ENCODE results near the gene SUOX.
"Not testable (repeated sequence)": the region's sequence is repeated elsewhere in the genome, so short reads cannot be mapped to it uniquely, and the experiment has no call there.

Gene SUOX

DNA sequence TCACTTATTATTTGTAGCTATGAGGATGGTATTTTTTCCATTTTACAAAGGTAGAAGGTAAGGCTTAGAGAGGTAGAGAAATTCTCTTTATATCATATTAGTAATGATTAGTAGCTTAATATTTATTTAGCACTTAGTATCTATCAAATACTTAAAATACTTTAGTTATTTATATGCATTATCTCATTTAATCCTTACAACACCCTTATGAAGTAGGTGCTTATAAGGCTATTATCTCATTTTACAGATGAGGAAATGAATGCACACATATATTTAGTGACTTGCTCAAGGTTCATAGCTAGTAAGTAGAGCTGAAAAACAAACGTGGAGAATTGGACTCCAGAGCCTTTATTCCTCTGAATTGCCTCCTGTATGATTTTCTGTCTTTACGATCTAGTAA lies 12.2 kb upstream of the SUOX start:
- no peak for DNase-seq

DNA sequence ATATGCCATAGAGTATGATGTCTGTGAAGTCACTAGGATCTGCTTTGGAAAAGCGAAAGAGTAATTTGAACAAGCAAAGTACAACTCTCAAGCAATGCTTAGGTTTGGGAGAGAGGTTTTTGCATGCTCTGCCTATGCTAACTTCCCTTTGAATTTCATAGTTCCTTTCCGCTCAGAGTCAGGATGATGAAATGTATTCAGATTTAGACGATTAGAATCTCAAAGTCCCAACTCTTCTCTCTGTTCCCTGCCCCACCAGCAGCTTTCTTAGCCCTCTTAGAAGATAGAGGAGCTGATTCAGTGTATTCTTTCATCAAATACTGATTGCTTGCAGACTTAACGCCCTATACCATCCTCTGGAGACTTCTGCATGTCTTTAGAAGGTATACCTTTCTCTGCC lies 11.7 kb upstream of the SUOX start:
- DNase-seq, result no peak

DNA sequence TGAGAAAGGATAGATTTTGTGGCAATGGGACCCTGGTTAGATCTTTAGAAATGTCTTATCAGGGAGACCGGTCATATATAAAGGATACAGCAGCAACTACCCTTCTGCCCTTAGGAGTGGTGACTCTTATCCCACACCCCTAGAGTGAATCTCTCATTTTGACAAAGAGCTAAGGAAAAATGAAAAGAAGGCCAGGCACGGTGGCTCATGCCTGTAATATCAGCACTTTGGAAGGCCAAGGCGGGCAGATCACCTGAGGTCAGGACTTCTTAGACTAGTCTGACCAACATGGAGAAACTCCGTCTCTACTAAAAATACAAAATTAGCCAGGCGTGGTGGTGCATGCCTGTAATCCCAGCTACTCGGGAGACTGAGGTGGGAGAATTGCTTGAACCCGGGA lies 11.1 kb upstream of the SUOX start:
- not testable (repeated sequence) for DNase-seq

DNA sequence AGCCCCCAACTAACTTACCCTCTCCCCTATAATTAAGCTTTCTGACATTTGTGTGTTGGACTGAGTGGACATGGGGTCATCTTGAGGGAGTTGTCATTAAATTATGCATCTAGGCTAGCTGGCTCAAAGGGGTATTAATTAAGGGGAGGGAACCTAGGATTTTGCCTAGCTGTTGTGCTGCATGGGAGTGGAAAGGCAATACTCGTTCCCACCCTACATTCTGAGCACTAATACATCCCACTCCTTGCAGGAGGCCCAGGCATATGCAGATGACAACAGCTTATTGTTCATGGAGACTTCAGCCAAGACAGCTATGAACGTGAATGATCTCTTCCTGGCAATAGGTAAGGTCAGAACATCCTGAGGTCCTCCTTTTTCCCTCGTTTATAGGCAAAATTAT lies 6.0 kb upstream of the SUOX start:
- no peak for DNase-seq

DNA sequence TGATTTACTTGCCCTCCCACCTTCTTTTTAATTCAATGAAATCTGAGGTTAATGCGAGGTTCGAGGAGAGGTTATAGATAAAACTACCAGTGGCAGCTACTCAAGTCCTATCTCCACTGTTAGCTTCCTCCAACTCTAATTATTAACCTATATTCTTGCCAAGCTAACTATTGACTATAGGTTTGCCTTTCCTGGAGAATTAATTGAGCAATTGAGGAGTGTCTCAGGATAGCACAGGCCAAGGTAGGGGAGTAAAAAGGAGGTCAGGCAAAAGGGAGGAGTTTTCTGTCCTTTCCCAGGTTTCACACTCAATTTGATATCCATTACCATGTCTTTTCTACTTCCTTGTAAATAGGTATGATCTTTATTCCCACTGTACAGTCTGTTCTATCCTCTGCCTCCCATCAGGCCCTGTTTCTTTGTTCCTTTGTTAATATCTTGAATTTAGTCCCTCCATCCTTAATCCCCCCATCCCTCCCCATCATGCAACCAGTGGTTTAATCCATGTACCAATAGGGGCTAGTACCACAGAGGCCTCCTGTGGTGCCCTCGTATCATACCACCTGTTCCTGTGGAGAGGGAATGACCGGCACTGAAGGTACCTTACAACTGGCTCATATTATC lies 3.7 kb upstream of the SUOX start:
- DNase-seq, result no peak

DNA sequence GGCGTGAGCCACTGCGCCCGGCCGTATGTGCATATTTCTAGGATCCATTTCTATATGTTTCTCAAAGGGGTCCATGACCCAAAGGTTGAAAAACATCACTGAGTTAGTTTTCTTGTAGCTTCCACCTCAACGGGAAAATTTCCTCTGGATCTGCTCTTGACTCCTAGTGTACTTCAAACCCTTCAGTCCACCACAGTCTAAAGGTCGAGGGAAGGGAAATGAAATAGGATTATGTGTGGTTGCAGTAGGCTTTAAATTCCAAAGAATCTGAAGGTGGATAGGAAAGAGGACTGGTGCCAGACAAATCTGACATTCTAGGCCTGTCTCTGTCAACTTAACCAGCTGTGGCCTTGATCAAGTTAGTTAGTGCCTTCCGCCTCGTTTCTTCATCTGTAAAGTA lies 1.7 kb upstream of the SUOX start:
- no peak for DNase-seq

DNA sequence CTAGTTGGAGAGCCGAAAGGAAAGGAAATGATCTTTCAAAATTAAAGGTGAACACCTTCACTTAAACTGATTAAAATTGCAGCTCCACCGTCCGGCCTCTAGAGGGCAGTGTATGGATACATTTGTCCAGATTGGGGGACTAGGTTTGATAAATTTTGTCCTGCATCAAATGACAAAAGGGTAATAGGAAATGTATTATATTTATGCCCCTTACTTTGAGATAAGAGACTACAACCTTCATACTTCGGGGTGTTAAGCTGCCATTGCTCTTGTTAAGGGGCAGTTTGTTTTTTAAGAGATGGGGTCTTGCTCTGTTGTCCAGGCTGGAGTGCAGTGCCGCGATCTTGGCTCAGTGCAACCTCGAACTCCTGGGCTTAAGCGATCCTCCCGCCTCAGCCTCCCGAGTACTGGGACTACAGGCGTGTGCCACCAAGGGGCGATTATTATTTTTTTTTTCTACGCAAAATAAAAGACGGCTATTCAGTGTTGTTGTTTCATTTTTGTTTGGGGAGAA lies 818 bp upstream of the SUOX start:
- DNase-seq, result peak; percentile 10

DNA sequence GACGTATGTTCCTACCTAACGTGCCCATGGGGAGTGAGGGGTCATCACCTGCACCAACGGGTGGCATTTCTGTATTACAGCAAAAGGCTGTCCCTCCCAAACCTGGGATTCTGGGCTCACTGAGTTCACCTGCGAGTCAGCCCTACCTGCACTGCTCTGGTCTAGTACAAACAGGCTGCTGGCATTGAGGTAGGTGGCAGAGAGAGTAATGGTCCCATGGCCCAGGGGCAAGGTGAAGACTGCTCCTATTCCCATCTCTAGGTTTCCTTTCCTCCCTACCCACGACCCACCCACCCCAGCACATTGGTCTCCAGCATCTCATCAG lies 421 bp downstream of the SUOX start:
- DNase-seq, result no peak

DNA sequence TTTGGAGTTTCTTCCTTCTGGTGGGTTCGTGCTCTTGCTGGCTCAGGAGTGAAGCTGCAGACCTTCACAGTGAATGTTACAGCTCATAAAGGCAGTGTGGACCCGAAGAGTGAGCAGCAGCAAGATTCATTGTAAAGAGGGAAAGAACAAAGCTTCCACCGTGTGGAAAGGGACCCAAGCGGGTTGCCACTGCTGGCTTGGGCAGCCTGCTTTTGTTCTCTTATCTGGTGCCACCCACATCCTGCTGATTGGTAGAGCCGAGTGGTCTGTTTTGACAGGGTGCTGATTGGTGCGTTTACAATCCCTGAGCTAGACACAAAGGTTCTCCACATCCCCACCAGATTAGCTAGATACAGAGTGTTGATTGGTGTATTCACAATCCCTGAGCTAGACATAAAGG lies 2.4 kb downstream of the SUOX start:
- DNase-seq, result not testable (repeated sequence)

DNA sequence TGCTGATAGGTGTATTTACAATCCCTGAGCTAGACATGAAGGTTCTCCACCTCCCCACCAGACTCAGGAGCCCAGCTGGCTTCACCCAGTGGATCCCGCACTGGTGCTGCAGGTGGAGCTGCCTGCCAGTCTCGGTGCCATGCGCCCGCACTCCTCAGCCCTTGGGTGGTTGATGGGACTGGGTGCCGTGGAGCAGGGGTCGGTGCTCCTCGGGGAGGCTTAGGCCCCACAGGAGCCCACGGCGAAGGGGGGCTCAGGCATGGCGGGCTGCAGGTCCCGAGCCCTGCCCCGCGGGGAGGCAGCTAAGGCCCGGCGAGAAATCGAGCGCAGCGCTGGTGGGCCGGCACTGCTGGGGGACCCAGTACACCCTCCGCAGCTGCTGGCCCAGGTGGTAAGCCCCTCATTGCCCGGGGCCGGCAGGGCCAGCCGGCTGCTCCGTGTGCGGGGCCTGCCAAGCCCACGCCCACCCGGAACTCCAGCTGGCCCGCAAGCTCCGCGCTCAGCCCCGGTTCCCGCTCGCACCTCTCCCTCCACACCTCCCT lies 3.0 kb downstream of the SUOX start:
- not testable (repeated sequence) for DNase-seq

DNA sequence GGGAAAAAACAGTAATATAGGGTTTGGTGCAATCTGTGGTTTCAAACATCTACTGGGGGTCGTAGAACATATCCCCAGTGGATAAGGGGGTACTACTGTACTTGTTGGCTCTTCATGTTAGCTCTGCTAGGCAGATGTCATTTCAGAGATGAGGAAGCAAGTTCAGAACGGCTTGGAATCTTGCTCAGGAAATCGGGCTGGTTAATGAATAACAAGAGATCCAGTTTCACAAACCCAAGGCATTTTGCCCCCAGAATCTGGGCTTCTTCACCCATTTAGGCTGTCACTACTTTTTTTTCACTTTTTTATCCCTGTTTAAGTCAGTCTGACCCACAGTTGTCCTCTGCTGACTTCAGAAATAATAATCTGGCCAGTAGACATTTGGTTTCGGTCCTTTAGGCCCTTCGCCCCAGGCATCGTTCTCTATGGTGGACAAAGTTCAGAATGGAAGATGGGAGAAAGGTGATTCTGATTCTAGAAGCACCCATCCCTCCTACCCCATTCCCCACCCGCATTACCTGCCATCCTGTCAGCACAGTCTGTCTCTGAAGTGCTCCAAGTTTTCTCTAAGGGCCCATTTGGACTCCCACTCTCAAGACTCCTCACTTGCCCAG lies 4.5 kb downstream of the SUOX start:
- DNase-seq, result no peak

DNA sequence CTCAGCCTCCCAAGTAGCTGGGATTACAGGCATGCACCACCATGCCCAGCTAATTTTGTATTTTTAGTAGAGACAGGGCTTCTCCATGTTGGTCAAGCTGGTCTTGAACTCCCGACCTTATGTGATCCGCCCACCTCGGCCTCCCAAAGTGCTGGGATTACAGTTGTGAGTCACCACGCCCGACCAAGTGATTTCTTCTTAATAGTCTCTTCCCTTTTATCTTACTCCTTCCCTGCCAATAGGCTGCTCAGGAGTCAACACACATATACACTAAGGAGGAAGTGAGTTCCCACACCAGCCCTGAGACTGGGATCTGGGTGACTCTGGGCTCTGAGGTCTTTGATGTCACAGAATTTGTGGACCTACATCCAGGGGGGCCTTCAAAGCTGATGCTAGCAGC lies 6.3 kb downstream of the SUOX start:
- DNase-seq, result not testable (repeated sequence)

DNA sequence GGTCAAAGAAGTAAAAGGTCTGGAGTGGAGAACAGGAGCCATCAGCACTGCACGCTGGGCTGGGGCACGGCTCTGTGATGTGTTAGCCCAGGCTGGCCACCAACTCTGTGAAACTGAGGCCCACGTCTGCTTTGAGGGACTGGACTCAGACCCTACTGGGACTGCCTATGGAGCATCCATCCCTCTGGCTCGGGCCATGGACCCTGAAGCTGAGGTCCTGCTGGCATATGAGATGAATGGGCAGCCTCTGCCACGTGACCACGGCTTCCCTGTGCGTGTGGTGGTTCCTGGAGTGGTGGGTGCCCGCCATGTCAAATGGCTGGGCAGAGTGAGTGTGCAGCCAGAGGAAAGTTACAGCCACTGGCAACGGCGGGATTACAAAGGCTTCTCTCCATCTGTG lies 7.1 kb downstream of the SUOX start:
- no peak for DNase-seq

DNA sequence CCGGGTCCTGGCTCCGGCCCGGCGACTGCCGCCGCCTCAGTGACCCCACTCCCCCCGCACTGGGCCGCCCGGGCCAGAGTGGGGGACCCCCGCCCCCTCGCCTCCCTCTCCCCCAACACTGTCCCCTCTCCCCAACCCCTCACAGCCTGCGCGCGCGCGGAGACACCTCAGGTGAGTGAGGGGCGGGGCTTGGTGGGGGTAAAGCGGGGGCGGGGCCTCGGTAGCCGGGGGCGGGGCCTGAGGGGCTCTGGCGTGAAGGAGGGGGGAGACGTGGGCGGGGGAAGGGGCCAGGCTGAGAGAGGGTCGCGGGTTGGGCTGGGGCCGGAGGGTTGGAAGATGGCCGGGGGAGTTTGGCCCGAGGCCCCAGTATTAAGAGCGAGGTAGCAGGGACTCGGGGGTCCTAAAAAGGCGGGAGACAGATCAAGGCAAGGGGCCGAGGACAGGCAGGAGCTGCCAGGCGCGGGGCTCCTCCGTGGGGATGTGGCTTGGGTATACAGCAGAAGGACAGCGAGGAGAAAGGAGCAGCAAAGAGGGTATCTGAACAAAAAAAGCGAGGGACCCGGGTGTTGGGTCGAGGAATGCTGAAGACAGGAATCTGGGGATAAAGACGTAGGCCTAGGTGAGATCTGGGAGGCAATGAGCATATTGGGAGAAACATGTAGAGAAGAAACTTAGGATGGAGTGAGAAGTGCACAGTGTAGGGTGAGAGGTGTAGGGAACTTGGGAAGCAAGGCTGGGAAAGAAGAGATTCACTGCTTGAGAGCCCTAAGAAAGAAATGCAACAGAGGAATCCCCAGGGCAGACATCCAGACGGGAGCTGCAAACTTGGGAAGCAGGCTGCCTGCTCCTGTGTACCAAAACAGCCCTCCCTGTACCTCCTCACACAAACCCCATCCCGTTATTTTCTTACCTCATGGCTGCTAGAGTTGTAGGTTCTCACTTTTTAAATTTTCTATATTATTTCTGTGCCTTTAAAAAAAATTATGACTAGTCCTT lies 10.8 kb downstream of the SUOX start:
- DNase-seq, result no peak

DNA sequence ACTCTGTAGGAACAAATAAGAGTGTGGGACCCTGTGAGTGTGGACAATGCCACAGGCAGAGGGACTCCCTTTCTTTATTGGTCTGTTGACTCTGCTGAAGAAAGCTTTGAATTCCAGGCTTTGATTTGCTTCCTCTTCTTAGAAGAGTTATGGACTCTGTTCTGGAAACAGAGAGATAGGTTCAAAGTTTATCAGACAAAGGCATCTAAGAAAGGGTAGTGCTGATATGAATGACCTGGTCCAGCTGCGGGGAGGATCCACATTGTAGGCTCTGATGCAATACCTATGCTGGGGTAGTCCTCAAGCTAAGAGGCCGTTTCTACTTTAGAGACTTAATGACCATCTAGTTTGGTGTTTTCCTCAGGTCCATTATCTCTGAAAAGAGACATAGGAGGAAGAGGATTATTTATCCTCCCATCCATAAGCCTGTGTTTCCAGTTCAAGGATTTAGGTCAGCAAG lies 13.1 kb downstream of the SUOX start:
- DNase-seq, result no peak

DNA sequence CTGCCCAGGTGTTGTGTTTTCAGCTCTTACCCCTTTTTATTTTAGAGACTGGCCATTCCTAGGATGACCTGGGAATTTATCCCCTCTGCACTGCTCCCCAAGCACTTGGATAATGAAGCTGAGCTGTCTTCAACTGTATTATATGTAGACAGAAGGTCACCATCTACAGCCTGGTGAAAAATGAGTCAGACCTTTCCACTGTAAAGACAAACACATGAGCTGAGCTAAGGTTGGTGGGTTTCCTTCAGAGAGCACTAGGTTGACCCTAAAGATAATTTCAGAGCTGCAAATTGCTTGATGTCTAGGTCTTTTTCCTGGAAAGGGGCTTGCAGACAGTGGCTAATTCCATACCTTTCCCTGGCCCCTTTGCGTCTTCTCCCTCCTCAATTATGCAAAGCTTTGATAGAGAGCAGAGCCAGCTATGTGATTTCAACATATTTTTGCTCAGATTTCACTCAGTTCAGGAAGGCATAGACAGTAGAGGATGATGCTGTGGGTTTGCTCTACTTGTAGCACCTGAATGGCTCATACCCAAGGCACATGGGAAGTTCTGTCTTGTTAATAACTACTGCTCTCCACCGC lies 14.5 kb downstream of the SUOX start:
- no peak for DNase-seq

DNA sequence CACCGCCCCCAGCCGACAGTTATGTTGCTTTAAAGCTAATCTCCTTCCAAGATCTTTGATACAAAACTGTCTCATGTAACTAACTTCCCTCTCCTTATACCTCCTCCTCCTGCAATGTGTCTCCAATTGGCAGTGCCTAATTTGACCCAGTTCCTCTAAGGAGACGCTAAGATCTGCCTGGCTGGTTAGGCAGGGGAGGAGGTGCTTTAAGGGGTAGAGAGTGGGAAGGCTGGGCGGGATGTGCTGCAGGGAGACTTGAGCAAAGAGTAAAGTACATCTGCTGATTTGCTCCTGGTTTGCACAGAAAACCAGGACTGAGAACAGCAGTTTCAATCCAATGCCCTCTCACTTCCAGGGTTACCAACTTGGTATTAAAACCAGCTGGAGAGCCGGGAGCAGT lies 16.4 kb downstream of the SUOX start:
- DNase-seq, result no peak

DNA sequence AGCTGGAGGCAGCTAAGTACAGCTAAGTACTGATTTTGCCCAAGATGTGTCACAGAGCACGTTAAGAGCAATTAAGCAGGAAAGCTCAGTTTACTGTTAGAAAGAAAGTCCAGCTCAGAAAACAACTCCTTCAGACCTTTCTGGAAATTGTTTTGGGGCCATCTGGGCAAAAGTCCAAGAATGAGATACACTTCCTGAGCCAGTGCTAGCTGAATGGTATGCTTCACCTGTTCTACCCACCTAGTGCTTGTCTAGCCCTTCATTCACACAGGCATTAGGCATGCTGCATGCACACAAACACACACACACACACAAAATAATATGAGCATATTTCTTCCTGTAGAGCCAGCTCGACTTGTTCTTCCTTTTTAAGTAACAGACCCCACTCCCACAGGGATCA lies 17.1 kb downstream of the SUOX start:
- DNase-seq, result no peak

DNA sequence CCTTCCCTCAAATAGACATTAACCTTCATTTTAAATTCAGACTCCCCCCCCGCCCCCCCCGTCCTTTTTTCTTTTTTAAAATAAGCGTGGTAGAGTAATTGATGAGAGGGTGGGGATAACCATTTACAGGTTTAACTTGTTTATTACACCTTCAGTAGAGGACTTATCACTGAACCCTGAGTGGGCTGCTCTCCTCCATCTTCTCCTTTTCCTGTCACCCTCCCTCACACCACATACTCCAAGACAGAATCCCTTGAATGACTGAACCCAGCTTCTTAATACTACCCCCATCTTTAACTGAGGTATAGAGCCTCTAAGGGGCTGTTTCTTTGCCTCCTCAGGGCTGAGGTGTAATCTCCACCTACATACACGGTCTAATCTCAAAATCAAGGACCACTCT lies 20.1 kb downstream of the SUOX start:
- no peak for DNase-seq

DNA sequence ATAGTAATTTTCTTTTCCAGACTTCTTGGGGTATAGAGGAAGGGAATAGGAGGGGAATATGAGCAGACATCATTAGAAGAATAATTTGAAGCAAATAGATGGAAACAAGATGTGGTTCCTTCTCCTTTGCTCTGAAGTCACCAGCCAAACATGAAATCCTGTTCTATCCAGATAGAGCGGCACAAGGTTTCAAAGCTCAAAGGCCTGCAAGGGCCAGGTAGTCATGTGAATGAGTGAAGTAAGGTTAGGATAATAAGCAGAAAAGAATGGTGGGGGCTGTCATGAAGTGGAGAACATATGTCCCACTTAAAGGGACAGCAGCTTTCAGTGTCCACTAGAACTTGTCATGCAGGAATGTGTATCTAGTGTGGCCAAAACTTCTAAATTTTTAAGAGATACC lies 21.3 kb downstream of the SUOX start:
- no peak for DNase-seq

DNA sequence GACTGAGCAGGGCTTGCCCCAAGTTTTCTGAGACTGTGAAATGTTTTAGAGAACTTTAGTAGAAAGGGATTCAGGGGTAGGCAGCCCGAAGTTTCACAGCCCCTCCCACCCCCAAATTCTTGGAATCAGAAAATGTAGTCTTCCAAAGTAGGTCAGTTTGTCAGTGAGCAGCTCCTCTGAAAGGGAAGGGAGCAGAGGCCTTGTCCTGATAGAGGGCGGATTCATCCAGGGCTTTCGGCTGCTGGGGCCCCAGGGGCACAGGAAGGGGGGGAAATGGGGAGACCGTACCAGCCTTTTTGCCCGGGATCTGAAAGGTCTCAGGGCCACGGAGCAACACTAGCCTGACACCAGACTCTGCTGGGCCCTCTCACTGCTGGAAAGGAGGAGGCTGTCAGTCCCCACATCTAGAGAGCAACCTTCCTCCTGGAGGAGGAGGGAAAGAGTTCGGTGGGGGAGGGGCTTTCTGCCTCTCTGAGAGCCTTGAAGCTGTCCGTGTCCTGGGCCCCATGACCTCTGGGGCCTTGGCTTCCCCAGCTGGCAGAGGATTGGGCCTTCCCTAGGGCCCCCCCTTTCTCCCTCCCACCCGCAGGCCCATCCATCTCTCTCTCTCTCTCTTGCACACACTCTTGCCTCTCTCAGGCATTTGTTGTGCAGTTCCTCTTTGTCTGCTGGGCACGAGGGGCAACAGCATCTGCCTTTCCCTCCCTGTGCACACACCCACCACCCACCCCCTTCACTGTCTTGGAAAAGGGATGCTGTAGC lies 23.5 kb downstream of the SUOX start, which contains the start of gene IKZF4:
Gene IKZF4 (plus strand): TSS at position 621 of the 762 bp plus-strand sequence. CDS start 451 bp downstream, outside the sequence.
- DNase-seq, result no peak

DNA sequence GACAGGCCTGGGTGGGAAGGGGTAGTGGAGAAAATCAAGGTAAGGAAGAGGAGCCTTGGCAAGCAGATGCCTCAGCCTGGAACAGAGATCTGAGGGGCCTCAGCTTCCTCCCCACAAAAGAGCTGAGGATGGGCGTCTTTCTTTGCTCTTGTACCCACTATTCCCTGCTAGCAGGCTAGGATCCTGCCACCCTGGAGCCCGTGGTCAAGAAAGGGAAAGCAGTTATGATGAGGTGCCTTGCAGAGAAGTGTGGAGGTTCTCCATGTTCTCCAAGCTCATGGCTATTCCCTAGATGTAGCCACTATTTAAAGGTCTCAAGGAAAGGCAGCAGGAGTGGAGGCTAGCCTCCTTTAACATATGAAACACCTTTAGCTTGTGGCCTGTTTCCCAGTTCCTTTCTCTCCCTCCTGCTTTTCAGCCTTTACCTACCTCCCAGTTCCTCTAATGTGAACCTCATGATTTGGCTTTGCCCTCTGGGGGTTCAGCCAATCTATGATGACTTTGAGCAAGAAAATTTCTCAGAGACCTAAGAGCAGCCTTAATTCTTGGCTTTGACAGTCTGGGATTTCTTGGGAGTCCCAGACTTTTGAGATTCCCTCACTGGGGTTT lies 24.9 kb downstream of the SUOX start:
- DNase-seq, result no peak

All from NCI-H187 treated with DMSO at 0.1 percent for 48 hours (cell line).